Suppressor macrophage treated with lipopolysaccharide for 4 hours (primary cell): Measurements from ENCODE around the gene BRD1.

Experiments
- DNase-seq: peaks from one replicate; pipeline ENCODE4 v3.0.0-alpha.2; 2020

BRD1 gene

DNA sequence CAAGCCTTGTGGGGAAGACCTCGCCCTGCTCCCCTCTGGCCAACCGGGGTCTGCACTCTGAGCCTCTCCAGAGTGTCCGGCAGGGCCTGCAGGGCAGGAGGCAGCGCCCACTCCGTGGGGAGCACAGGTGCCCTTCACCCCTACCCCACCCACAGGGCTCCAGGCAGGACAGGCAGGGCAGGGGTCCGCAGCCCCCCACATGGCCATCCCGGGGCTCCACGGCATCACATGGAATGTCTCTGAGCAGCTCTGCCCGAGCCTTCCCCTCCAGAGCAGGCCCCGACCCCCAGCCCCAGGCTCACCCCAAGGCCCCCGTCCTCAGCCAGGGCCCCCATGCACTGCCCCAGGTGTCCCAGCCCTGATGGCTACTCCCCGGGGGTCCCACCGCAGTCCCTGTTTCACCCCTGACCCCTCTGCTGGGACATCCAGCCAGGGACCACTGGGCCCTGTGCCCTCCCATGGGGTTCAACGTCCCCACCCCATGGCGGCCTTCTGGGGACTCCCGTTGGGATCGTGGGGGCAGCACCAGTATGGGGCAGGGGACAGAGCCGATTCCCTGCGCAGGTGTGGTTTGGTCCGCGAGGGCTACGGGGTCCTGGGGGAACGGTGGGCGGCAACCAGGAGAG is 77.7 kb downstream of the BRD1 start:
- no peak for DNase-seq

DNA sequence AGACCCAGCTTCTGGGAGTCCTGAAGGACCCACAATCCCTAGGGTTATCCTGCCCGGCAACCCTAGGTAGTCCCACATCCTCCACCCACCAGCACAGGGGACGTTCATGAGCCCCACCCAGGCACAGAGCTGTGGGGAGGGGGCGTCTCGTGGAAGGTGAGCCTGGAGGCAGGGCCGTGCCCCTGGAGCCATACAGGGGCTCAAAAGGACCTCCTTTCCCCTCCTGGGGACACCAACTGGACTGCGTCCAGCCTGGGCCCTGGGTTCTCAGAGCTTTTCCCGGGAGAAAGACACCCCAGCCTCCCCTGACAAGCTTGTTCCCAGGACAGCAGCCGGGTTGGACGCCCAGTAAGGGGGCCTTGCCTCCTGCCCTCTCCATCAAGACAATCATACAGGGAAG is 78.4 kb downstream of the BRD1 start:
- DNase-seq = no peak

DNA sequence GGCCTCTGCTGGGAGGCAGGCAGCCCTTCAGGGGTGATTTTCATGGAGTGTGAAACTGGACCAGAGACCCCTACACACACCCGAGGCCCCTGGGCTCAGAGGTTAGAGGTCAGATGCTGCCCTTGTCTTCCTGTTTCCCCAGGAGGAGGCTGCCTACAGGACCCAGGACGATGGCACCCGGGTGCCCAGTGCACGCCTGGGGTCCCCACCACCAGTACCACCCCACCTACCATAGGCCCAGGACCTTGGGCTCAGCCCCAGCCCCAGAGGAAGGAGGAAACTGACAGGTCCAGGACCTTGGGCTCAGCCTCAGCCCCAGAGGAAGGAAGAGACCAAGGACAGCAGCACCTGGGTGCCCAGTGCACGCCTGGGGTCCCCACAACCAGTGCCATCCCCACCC is 79.2 kb downstream of the BRD1 start:
- no peak for DNase-seq

DNA sequence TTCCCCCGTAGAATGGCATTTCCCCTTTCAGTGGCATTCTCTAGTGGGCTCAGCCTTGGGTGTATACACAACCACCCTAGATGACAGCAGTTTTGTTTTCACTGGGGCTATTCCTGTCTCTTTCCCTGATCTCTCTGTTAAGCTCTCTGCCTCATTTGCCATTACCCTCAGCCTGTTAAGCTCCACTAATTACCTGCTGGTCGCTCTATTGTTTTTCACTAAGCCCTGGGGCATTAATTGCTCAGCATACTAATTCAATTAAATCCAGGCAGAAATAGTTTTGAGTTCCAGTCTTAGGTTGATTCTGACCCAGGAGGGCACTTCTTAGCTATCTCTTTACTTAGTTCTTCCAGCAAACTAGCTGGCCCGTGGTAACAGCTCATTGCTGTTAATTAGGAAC is 80.0 kb downstream of the BRD1 start:
- no peak for DNase-seq

DNA sequence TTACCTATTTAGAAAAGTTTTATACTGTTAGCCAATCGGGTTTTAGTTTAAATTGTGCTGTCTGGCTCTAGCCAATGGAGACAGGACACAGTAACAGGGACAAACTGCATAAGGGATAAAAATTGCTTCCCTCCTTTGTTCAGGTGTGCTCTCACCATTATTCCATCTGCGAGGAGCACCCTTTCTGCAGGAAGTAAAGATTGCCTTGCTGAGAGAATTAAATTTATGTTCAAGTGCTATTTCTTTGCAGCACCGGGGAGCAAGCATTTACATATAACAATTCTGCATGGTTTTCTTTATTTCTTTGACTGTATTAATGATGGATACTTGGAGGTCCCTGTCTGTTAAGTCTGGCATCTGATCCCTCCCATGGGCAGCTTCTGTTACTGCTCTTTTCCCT is 80.5 kb downstream of the BRD1 start:
- no peak for DNase-seq

DNA sequence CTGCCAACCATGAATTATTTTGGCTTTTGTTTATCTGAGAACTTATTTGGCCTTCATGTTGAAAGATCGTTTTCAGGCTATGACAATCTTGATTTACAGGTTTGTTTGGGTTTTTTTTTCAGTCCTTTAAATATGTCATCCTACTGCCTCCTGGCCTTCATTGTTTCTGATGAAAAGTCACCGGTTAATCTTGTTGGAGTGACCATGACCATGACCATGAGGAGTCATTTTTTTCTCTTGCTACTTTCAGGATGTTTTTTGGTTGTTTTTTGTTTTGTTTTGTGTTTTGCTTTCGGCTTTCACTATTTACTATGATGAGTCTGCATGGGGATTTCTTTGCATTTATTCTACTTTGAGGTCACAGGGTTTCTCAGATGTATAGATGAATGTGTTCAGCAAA is 81.6 kb downstream of the BRD1 start:
- no peak for DNase-seq

DNA sequence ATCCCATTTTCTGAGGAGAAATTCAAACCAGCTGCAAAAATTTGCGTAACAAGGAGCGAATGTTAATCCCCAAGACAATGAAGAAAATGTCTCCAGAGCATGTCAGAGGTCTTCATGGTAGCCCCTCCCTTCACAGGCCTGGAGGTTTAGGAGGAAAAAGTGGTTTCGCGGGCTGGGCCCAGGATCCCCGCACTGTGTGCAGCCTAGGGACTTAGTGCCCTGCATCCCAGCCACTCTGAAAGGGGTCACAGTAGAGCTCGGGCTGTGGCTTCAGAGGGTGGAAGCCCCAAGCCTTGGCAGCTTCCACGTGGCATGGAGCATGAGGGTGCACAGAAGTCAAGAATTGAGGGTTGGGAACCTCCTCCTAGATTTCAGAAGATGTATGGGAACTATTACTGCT is 87.4 kb downstream of the BRD1 start:
- DNase-seq = no peak

DNA sequence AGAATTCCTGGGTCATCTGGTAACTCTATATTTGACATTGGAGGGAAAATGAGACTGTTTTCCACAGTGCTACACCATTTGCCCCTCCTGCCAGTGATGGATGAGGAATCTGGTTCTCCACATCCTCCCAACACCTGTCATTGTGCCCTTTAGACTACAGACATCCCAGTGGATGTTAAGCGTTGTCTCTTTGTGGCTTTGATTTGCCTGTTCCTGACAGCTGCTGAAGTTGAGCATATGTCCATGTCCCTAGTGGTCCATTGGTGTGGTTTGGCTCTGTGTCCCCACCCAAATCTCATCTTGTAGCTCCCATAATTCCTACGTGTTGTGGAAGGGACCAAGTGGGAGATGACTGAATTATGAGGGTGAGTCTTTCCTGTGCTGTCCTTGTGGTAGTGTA is 88.5 kb downstream of the BRD1 start:
- no peak for DNase-seq

DNA sequence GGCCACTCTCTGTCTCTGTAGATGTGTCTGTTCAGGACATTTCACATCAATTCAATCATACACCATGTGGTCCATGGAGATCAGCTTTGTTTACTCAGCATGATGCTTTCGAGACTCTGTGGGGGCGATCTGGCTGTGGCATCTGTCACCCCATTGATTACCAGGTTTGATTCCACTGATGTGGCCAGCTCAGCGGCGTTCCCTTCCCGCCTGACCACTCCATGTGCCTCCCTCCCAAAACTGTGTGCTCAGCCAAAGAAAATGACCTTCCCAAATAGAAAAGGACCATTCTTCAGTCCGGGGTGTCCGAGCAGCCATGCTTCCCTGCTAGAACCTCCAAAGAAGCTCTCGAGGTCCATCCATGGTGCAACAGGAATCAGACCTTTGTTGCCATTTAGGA is 89.1 kb downstream of the BRD1 start:
- DNase-seq = no peak

DNA sequence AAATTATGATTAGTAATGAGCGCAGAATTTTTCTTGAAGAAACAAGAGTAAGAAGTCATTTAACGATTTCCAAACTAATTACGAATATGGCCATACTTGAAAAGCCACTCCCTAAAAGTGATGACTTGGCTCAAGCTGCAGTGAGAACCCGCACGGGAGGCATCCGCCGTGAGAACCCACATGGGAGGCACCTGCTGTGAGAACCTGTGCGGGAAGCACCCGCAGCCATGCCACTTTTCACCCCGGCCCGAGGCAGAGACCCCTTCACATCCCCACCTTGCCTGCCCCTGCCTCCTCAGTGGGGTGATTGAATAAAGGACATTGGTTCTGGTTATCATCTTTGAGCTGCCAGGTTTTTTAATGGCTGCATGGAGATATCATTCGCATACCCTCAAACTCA is 89.7 kb downstream of the BRD1 start:
- DNase-seq = no peak

DNA sequence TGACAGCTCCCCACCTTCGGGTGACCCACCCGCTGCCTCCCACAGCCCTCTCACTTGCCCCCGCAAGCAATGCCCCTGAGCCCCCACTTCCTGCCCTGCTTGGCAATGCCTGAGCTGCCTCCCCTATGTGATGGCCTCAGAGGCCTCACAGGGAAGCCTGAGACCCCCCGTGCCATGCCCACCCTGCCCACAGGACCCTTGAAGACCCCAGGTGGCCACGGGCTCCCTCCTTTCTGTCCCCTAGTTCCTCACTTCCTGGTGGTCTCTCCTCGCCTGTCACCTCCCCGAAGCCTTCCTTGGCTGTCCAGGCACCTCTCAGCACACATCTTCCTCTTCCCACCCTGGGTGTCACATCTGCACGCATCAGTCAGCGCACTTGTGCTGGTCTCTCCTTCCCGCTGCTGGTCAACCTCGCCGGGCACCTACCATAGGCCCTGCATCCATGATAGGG is 90.5 kb downstream of the BRD1 start:
- no peak for DNase-seq

DNA sequence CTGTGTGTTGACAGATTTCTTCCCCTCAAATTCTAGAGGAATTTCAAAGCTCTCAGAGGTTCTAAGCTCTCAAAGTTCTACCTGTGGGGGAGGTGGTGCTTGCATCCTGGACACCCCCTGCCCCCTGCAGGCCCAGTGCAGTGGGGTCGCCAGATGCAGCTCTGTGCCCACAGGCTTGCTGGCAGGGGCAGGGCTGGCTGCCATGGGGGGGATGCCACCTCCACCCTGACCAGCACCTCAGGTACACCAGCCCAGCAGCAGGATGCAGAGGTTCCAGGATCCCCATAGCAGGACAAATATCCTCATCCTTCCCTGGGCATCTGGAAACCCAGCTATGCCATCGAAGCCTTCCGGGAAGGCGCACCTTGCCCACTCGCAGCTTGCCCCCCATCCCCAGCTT is 91.1 kb downstream of the BRD1 start:
- no peak for DNase-seq

DNA sequence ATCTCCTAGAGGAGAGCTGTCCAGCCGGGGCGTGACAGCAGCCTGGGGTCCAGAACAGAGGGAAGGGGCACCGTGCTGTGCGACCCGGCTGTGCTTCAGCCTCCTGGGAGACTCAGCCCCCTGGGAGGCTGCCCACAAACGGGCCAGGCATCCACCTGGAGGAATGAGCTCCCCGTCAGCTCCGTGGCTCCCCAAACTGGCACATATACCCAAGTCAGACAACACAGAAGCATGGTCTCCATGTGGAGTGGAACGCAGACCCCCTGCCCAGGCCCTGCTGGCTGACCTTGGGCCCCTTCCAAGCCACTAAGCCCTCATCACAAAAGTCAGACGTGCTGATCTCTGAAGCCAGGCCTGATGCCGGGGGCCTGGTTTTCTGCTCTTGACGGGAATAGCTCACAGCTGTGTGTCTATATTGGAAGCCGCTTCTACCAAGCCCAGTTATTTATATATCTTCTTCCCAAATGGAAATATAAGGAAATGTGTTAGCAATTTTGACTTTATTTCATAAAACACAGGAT is 91.7 kb downstream of the BRD1 start:
- no peak for DNase-seq

DNA sequence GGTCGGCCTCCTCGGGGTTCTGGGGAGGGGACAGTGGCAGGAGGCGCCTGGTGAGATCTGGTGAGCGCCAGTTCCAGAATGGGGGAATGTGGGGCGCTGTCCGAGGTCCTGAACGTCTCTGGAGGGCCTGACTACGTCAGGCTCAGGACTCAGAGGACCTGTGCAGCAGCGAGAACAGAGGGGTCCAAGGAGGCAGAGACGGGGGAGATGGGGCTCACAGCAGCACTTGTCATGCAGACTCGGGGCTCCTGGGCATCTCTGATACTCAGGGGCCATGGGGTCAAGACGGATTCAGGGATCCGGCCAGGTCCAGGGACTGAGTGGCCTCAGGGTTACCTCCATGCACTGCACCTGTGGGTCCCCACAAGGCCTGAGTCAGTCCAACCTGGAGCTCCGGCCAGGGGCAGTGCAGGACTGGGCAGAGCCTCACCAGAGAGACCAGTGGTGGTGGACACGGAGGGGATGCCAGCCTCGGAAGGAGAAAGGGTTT is 92.2 kb downstream of the BRD1 start:
- DNase-seq = no peak

DNA sequence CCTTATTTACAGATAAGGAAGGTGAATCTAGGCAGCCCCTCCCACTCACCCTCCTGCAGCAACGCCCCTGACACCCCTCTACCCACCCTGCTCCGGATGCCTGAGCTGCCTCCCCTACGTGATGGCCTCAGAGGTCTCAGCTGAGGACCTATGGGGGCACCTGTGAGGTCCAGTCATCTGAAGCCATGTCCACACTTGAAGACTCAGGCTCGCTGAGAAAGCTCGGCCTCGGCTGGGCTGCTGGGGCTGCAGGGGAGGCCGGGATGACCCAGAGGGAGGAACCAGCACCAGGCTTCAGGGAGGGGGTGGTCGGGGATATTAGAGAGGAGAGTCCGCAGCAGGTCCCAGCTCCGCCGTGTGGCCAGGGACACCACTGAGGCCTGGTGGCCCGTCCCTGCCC is 92.8 kb downstream of the BRD1 start:
- DNase-seq = no peak

DNA sequence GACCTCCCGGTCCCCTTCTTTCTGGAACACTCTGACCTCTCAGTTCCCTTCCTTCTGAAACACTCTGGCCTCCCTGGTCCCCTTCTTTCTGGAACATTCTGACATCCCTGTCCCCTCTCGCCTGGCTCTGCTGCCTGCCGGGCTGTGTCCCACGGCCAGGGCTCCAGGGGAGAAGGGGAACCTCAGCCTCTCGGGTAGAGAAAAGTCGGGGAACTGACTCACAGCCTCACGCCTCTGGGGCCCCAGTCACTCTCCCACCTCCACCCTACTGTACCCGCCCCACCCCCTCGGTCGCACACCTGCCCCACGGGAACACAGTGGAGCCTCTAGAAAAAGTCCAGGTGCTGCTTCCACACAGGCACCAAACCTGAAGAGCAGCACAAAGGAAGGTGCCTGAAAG is 93.3 kb downstream of the BRD1 start:
- no peak for DNase-seq

DNA sequence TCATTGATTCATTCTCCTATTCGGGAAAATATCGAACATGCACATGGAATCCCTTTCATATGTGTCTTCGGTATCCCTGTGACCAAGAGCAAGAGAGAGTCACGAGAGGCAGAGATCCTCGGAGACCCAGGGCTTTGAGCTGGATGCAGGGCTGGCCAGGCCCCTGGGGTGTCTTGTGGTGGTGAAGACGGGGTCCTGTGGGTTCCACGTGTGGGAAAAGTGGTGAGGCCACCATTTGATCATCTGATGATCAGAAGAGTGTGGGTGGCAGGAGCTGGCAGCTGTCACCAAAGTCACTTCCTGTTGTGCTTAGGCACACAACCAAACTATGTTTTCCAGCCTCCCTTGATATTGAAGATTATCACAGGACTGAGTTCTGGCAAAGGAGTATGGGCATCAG is 94.0 kb downstream of the BRD1 start:
- DNase-seq = no peak

DNA sequence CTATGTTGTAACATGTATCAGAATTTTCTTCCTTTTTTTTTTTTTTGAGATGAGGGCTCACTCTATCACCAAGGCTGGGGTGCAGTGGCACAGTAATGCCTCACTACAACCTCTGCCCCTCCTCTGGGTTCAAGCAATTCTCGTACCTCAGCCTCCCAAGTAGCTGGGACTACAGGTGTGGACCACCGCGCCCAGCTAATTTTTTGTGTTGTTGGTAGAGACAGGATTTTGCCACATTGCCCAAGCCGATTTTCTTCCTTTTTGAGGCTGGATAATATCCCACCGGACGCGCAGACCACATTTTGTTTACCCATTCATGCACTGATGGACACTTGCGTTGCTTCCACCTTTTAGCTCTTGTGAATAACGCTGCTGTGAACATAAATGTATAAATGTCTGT is 97.0 kb downstream of the BRD1 start:
- no peak for DNase-seq

DNA sequence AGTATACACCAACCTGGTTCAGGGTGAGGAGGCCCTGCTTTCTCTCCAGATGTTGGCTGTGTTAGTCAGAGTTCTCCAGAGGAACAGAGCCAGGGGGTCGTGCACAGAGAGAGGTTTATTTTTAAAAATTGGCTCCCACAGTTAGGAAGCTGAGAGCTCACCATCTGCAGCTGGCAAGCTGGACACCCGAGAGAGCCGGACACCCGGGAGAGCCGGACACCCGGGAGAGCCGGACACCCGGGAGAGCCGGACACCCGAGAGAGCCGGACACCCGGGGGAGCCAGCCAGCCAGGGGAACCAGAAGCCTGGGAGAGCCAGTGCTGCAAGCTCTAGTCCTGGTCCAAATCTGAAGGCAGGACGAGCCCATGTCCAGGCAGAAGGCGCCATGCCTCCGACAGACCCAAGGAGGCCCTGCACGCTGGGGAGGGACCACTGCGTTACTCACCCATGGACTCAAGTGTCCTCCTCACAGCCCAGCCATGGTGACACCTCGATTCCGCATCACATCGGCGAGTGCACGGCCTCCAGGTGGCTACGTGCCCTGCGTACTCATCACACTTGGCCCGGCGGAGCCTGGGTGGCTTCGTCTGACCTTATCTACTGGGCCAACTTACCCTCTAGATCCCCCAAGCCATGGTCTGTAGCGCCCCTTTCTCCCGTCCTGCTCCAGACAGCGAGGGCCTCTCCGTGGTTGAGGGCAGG is 99.0 kb downstream of the BRD1 start:
- DNase-seq = no peak

DNA sequence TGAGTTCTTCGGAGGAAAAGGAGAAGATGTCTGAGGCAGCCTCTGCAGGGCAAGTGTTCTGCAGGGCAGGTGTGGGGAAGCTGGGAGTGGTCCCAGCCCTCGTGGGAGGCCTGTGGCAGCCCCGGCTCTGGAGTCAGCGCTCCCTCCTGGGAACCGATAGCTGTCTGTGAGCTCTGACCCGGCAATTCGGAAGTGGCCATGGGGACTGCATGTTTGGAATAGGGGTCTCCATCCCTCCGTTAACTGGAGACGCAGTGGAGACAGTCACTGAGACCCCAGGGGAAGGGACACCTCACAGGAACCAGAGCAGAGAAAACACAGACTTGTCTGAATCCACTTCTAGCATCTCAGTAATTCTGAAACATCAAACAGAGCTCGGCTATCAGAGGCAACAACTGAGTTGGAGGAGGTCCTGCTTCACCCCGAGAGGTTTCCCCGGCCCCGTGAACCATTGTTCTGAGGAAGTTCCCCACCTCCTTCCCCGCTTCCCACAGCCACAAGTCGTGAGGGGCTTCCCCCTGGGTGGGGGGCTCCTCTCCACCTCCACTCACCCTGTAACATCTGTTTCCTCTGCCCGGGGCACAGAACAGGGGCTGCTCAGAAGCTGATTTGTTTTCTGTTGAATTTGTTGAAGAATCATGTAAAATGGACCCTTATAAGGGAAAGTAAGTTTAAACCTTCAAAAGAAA is 99.6 kb downstream of the BRD1 start:
- no peak for DNase-seq

DNA sequence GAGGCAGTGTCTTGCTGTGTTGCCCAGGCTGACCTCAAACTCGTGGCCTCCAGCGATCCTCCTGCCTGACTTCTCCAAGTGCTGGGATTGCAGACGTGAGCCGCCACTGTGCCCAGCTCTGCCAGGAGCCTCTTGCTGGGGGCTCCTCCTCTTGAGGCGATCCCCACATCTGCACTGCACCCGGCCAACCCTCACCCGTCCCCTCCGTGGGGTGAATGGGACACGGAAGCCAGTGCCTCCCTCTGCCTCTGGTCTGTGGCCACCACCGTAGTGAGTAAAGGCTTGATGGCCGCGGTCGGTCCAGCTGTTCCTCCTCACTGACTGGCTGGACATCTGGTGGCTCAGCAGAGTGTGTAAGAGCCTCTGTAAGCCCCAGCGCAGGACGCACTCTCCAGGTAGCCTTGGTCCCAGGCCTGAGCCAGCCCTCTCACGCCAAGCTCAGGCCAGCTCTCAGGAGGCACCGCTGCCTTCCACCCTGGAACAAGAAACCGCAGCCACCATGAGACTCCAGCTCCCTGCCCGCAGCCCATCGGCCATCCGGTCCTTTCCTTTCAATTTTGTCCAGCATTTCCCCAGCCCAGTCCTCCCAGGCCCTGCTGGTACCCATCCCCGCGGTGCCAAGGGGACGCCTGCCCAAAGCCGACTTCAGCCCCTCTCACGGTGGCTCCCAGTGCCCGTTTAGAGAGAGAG is 100.3 kb downstream of the BRD1 start:
- DNase-seq = no peak

DNA sequence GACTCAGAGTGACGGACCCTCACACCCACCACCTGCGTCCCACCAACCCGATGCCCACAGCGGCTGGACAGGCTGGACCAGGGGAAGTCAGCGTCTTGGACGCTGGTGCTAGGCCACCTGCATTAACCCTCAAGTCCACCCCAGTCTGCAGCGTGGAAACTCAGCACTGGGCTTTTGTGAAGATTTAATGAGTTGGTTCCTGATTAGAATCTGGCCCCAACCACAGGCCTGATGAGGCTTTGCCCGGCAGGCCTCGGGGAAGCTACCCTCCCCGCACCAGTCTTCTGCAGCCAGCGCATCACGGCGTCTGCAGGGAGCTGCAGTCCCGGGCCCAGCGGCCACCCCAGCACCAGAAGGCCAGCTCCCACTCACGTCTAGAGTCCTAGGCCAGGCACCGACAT is 101.0 kb downstream of the BRD1 start:
- no peak for DNase-seq

DNA sequence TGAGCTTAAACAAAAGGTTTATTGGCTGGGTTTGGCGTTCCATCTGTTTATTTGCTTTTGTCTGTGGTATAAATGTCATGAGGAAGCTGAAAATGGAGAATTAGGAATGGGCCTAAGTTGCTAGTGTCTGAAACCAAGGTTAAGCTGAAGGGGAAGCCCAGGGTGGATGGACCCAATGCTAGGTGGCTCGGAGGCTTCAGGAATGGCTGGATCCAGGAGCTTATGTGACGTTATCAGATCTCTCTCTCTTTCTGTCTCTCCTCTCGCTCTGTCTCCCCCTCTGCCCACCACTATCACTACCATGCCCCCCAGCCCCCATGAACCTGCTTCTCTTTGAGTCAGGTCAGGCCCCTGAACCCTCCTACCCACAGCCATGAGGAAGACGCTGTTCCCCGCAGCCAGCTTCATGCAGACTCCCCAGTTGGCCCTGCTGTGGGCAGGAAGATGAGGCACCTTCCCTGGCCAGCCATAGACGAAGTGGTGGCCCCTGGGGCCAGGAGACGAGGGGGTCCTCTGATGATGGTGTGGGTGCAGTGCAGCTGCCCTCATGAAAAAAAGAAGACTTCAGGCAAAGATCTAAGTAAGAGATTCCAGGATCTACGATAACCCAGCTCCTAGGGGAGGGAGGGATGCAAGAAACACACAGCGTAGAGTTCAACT is 101.5 kb downstream of the BRD1 start:
- no peak for DNase-seq
